Liver (tissue), 3 donors: Measurements from ENCODE around the gene FAM221B.

Source experiments
- CTCF ChIP-seq: fragments of 150-350 bp; IDR thresholded peaks from 2 replicates; pipeline ENCODE4 v1.5.1; 2017; ENCODE audit warnings: improper control_type of control experiment, low read depth, low read length; ENCODE audit not compliant: missing input control
- EGR1 ChIP-seq, 2 donors: IDR thresholded peaks; 2 replicates each; pipeline ENCODE4 v1.6.1; 2016 to 2018; ENCODE audit warnings: antibody characterized with exemption in 2 of 2, low read depth in 2 of 2
- FOXA2 ChIP-seq: IDR thresholded peaks from 2 replicates; pipeline ENCODE4 v1.6.1; 2016; ENCODE audit warnings: antibody characterized with exemption
- GABPA ChIP-seq, 2 donors: IDR thresholded peaks in 1 of 2; conservative IDR thresholded peaks in 1 of 2; 2 replicates each; pipeline ENCODE4 v1.6.1; 2016; ENCODE audit warnings: antibody characterized with exemption in 2 of 2, mild to moderate bottlenecking in 1 of 2, moderate library complexity in 1 of 2
- JUND ChIP-seq, 2 donors: IDR thresholded peaks; 2 replicates each; pipeline ENCODE4 v1.6.1; 2016; ENCODE audit warnings: antibody characterized with exemption in 2 of 2
- RAD21 ChIP-seq, 2 donors: IDR thresholded peaks; 2 replicates each; pipeline ENCODE4 v1.6.1; 2016; ENCODE audit warnings: antibody characterized with exemption in 2 of 2, mild to moderate bottlenecking in 2 of 2
- REST ChIP-seq: IDR thresholded peaks from 2 replicates; pipeline ENCODE4 v1.6.1; 2016; ENCODE audit warnings: antibody characterized with exemption, mild to moderate bottlenecking
- RXRA ChIP-seq, 2 donors: IDR thresholded peaks; 2 replicates each; pipeline ENCODE4 v1.6.1; 2017 to 2018; ENCODE audit warnings: antibody characterized with exemption in 2 of 2, mild to moderate bottlenecking in 1 of 2
- SP1 ChIP-seq: IDR thresholded peaks from 2 replicates; pipeline ENCODE4 v1.6.1; 2018; ENCODE audit warnings: antibody characterized with exemption, mild to moderate bottlenecking
- TAF1 ChIP-seq: conservative IDR thresholded peaks from 2 replicates; pipeline ENCODE4 v1.6.1; 2016; ENCODE audit warnings: antibody characterized with exemption, mild to moderate bottlenecking
- YY1 ChIP-seq: IDR thresholded peaks from 2 replicates; pipeline ENCODE4 v1.6.1; 2016; ENCODE audit warnings: antibody characterized with exemption, mild to moderate bottlenecking
- TF ChIP-seq, protein P1 (sequence below): IDR thresholded peaks from 2 replicates; pipeline ENCODE4 v1.6.1; 2016; ENCODE audit warnings: antibody characterized with exemption
- TF ChIP-seq, protein P2 (sequence below): IDR thresholded peaks from 2 replicates; pipeline ENCODE4 v1.6.1; 2016; ENCODE audit warnings: antibody characterized with exemption
- donor health status: healthy.
- donor health status: healthy.

DNA sequence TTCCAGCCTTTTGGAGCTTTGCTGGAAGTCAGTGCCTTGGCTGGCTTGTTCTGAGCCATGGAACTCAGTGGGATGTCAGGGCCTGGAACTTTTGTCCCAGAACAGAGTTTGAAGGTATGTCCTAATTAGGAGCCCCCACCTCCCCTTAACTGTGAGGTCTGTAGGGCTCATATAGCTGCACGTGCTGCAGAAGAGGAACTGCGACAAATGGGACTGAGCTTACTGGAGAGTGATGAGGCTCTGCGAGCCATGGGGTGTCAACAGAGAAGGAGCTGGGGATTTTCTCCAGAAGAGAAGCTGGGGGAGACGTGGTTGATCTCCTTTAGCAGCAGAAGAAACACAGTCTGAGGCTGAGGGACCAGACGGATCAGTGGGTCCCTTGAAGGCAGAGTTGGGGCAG, 11.4 kb upstream of the FAM221B start:
- TF ChIP-seq CTCF (no peak), FOXA2 (no peak), GABPA (IDR thresholded peaks at IDR 0.05 in 1 of 2, conservative IDR thresholded peaks at IDR 0.05 in 1 of 2) (no peak), REST (no peak), EGR1 (IDR thresholded peaks at IDR 0.05; ENCODE audit: low read depth in 2 of 2) (no peak), JUND (IDR thresholded peaks at IDR 0.05) (no peak), RAD21 (IDR thresholded peaks at IDR 0.05) (no peak), SP1 (no peak), TAF1 (no peak), RXRA (IDR thresholded peaks at IDR 0.05) (no peak), YY1 (no peak)
- TF ChIP-seq, protein P1, sequence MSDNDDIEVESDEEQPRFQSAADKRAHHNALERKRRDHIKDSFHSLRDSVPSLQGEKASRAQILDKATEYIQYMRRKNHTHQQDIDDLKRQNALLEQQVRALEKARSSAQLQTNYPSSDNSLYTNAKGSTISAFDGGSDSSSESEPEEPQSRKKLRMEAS, result no peak
- TF ChIP-seq, protein P2, sequence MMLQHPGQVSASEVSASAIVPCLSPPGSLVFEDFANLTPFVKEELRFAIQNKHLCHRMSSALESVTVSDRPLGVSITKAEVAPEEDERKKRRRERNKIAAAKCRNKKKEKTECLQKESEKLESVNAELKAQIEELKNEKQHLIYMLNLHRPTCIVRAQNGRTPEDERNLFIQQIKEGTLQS, result no peak
